Adrenal gland (tissue), 12 donors: ENCODE data around the gene ERBB4. TPM values are rescaled to one million over a fixed set of nuclear protein-coding genes. Genes with fewer than 3 reads are reported as not detected.
"Not testable (repeated sequence)": the region's sequence is repeated elsewhere in the genome, so short reads cannot be mapped to it uniquely, and the experiment has no call there.

ENCODE experiments used
- DNase-seq, 7 donors: peaks; one replicate each; pipeline ENCODE4 v3.0.0-alpha.2; 2019 to 2020
- H3K27ac ChIP-seq, 5 donors: fragments of 200-600 bp; sonication (generic) in 4 of 5; 1 replicate in 3 of 5; 2 replicates in 2 of 5; pipeline versions ENCODE4 v1.5.1 to v1.8.0; 2016 to 2020; ENCODE audit warnings: mild to moderate bottlenecking in 1 of 5
- H3K27me3 ChIP-seq: fragments of 200-600 bp; 2 replicates; pipeline ENCODE4 v1.8.0; 2021
- H3K36me3 ChIP-seq, 2 donors: fragments of 200-600 bp; replicated peaks in 1 of 2; 1 replicate in 1 of 2; 2 replicates in 1 of 2; pipeline versions ENCODE4 v1.5.1 to v1.8.0; 2018 to 2022
- H3K4me1 ChIP-seq, 2 donors: fragments of 200-600 bp; replicated peaks in 1 of 2; 1 replicate in 1 of 2; 2 replicates in 1 of 2; pipeline versions ENCODE4 v1.5.1 to v1.8.0; 2018 to 2021
- H3K4me3 ChIP-seq, 4 donors: fragments of 200-600 bp; sonication (generic) in 3 of 4; one replicate each; pipeline ENCODE4 v1.5.1; 2016 to 2018
- H3K9me3 ChIP-seq, 3 donors: fragments of 200-600 bp; sonication (generic) in 1 of 3; replicated peaks in 1 of 3; 1 replicate in 2 of 3; 2 replicates in 1 of 3; pipeline versions ENCODE4 v1.5.1 to v1.8.0; 2016 to 2021
- CTCF ChIP-seq, 6 experiments: fragments of 450-650 bp in 4 of 6; fragments of 200-600 bp in 2 of 6; sonication (generic) in 1 of 6; IDR thresholded peaks; 1 replicate in 5 of 6; 2 replicates in 1 of 6; pipeline versions ENCODE4 v1.5.1 to v1.8.0; 2016 to 2021; ENCODE audit warnings: antibody characterized with exemption in 6 of 6, mild to moderate bottlenecking in 2 of 6, moderate library complexity in 1 of 6
- POLR2A ChIP-seq, 2 donors: fragments of 450-650 bp; IDR thresholded peaks; one replicate each; pipeline ENCODE4 v1.6.1; 2017; ENCODE audit warnings: antibody characterized with exemption in 2 of 2, mild to moderate bottlenecking in 2 of 2, moderate library complexity in 1 of 2
- WGBS, 4 donors: extraction: QIAGEN DNeasy Blood & Tissue Kit in 2 of 4; methylation state at CpG; one replicate each; pipeline versions ENCODE4 v1.1.5 to v1.1.7; 2013 to 2017; 5-methylcytosine and 5-hydroxymethylcytosine counted together
- intact Hi-C, 2 donors: fragments of 100-400 bp; cut with DNase I; formaldehyde crosslinking; loops; one replicate each; pipeline versions ENCODE4 v1.14.1 to v1.15.0; 2022 to 2023
- polyA plus RNA-seq, 3 donors: library from polyadenylated mRNA; stranded (reverse); fragments of 200-250 nt in 2 of 3; fragments of 350-450 nt in 1 of 3; fragmentation: Illumina TruSeq in 1 of 3; extraction: RNeasy Lipid Tissue Mini Kit (QIAGEN cat#74804) in 1 of 3; gene quantifications; one replicate each; pipeline ENCODE4 v1.2.3, GENCODE V29; 2013 to 2014
- total RNA-seq, 9 donors: library from RNA; depleted of rRNA in 4 of 9; stranded (reverse); fragments of >200 nt in 4 of 9; fragments of 120-200 nt in 1 of 9; fragmentation: NEBNext Ultra II Directional in 1 of 9; extraction: Animal tissue kit (Norgen Biotek cat#: 25700) in 1 of 9; gene quantifications; one replicate each; pipeline versions ENCODE4 v1.1.0 to v1.2.4, GENCODE V29; 2013 to 2023
- donor health status: healthy with polysubstance abuse.
- donor health status: Bipolar disorder and iron deficiency.
- donor health status: DM: yes; HTN: yes; CAD: no.
- donor health status: DM: no; HTN: no; CAD: no.
- donor health status: DM: no; HTN: no; CAD: no.
- donor health status: DM: yes; HTN: yes; CAD: no.

Gene ERBB4
- total and polyA plus RNA-seq, 12 donors, result 0.06 to 2.9 (median 0.49) TPM

- H3K36me3 ChIP-seq, result no peaks in the 10 kb centered on the region
- WGBS, 4 donors, result 71 to 86% (median 77%) methylated on average over 3 of the region's 3 CpGs
- TF ChIP-seq CTCF (IDR thresholded peaks at IDR 0.05) (no peak), POLR2A (IDR thresholded peaks at IDR 0.05) (no peak)
- H3K4me1 ChIP-seq, result no peaks in the 10 kb centered on the region
- H3K9me3 ChIP-seq, result no peaks in the 10 kb centered on the region
- no peak overlapping the region for H3K27ac ChIP-seq
- no peak overlapping the region for H3K4me3 ChIP-seq
- intact Hi-C loops, result no loop called here
- DNase-seq, result no peak
- no peaks in the 10 kb centered on the region for H3K27me3 ChIP-seq
These were observed 970.2 kb downstream of the ERBB4 start for GRCh38 chr2:211568439-211568838.

GRCh38 chr2:211564441-211564840 lies 974.2 kb downstream of the ERBB4 start:
- intact Hi-C loops, result no loop called here
- no peak overlapping the region for H3K27ac ChIP-seq
- 49 to 72% (median 64%) methylated on average over 3 of the region's 3 CpGs for WGBS, 4 donors
- DNase-seq, result no peak
- no peaks in the 10 kb centered on the region for H3K4me1 ChIP-seq
- H3K36me3 ChIP-seq, result no peaks in the 10 kb centered on the region
- no peaks in the 10 kb centered on the region for H3K9me3 ChIP-seq
- TF ChIP-seq POLR2A (IDR thresholded peaks at IDR 0.05), result no peak
- no peak for TF ChIP-seq CTCF (IDR thresholded peaks at IDR 0.05)
- H3K27me3 ChIP-seq, result no peaks in the 10 kb centered on the region
- no peak overlapping the region for H3K4me3 ChIP-seq

GRCh38 chr2:211545582-211545981 lies 993.0 kb downstream of the ERBB4 start:
- Histone ChIP-seq H3K9me3 (no peaks in the 10 kb centered on the region), H3K4me3 (no peak overlapping the region), H3K27ac (no peak overlapping the region), H3K27me3 (no peaks in the 10 kb centered on the region), H3K4me1 (no peaks in the 10 kb centered on the region), H3K36me3 (no peaks in the 10 kb centered on the region)
- TF ChIP-seq POLR2A (IDR thresholded peaks at IDR 0.05), result no peak
- no peak for TF ChIP-seq CTCF (IDR thresholded peaks at IDR 0.05)
- no peak for DNase-seq
- WGBS, 4 donors, result 77 to 88% (median 85%) methylated on average over 3 of the region's 3 CpGs
- intact Hi-C loops, result no loop called here

GRCh38 chr2:211534632-211535031 lies 1004.0 kb downstream of the ERBB4 start:
- Histone ChIP-seq H3K9me3 (no peaks in the 10 kb centered on the region), H3K27ac (no peak overlapping the region), H3K36me3 (no peaks in the 10 kb centered on the region), H3K4me1 (no peaks in the 10 kb centered on the region), H3K4me3 (no peak overlapping the region), H3K27me3 (no peaks in the 10 kb centered on the region)
- 26 to 42% (median 38%) methylated on average over 5 of the region's 5 CpGs for WGBS, 4 donors
- intact Hi-C loops, result no loop called here
- DNase-seq, result no peak
- TF ChIP-seq POLR2A (IDR thresholded peaks at IDR 0.05) (no peak), CTCF (IDR thresholded peaks at IDR 0.05) (no peak)

- intact Hi-C loops, H3K9me3 ChIP-seq, H3K4me3 ChIP-seq, H3K4me1 ChIP-seq, H3K27ac ChIP-seq, H3K36me3 ChIP-seq, H3K27me3 ChIP-seq, DNase-seq: not testable (repeated sequence)
- 89 to 100% (median 93%) methylated on average over 1 to 18 of the region's 18 CpGs for WGBS, 4 donors
These were observed 1014.4 kb downstream of the ERBB4 start for GRCh38 chr2:211524248-211524647.
